HuH-7.5 (cell line): ENCODE results near the gene DOK5.

Source experiments
- DNase-seq: peaks from one replicate; pipeline ENCODE4 v3.0.0; 2011; ENCODE audit warnings: low spot score

Gene DOK5

DNA sequence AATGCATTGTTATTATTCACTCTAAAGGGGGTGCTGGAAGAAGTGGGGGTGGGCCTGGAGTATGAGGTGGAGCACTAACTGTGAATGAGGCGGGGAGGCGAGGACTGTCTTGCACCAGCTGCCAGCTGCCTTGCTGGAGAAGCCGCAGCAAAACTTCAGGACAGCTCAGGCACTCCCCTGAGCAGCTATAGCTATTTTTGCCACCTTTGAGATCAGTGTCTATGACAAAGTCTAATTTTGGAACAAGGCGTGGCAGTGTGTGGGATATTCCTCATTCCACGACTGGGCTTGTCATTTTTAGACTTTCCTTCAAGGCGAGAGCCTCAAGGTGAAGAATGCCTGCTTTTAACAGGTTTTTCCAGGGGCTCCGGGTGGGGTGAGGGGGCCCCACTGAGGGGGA is 143.8 kb downstream of the DOK5 start:
- no peak for DNase-seq

- no peak for DNase-seq
Measured at GRCh38 chr20:54619682-54620081, 144.3 kb downstream of the DOK5 start.

- no peak for DNase-seq
Measured at GRCh38 chr20:54620611-54621010, 145.2 kb downstream of the DOK5 start.

- no peak for DNase-seq
Measured at GRCh38 chr20:54622333-54623295, 147.2 kb downstream of the DOK5 start.

DNA sequence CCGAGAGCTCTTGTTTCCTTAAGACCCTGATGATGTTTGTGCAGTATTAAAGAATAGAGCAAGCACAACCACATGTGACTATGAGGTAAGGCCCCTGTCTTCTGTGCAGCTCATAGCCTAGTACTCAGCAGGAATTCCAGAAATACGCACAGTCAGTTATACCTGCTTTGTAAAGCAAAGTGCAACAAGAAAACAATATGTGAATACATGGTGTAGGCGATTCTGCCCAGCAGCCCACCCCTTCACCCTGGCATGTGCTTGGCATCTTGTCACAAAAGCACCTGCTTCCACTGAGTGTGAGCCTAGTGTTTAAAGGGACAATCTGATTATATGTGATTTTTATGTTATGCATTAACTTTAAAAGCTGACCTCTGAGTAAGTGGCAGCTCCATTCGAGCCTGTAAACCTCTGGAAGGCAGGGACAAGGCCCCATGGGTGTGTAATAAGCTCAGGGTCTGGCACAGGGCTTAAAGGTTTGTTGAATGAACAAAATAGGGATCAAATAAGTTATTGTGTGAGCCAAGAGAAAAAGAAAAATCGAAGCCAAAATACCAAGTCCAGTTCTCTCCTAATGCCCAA is 148.7 kb downstream of the DOK5 start:
- no peak for DNase-seq

DNA sequence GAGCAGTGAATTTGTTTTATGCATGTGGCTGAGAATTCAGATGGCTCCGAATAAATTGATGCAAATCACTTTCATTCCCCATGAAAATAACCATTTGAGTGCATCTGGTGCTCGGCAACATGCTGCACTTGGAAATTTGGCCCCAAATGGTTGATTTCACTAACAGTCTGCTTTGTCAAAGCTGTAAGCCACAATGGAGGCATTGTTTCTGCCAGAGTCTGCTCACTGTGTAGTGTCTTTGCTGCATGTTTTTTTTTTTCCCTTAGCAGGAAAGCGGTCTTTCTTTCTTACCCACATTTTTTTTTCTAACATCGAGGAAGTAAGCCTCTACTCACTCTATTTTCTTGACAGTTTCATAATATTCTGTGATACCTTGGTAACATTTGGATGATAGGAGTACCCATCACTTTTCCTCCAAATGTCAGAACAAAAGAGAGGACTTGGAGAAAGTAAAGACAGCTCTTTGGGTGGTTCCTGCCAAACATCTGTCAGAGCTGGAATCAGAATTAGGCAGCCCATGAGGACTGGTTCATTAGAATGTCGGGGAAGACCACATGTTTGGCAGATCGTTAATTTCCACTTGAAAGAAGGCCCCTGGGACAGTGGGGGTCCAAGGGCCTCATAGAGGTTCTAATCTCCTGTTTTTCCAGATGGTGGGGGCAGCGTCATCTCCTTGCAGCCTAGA is 149.5 kb downstream of the DOK5 start:
- no peak for DNase-seq

DNA sequence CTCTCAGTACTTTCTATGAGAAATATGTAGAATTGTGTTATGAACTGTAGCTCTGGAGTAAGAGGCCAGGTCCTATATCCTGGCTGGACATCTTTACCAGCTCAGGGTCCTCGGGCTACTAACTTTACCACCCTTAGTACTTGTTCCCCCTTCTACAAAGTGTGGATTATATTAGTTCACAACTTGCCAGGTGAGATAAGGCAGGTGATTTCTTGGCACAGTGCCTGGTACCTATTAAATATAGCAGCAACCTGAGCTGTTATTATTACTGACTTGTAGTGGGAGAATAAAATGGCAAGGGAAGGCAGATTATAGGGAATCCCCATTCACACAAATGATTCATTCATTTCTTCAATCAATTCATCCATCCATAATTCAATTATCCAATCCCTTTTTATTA is 150.1 kb downstream of the DOK5 start:
- DNase-seq: no peak

DNA sequence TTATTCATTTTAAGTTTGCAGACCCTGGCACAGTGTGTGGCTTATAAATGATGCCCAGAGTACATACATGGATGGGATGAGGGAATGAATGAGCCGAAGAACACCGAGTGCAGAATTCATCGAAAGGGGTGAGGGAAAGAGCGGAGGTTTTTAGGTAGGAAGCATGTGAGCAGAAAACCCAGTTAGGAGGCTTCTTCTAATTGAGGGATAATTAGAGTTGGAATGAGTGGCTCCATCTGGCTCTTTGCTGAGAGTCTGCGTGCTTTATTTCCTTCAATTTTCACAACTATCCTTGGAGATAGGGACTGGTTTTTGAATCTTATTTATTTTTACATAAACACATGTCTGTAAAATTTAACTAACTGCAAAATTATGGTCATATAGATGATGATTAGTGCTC is 150.7 kb downstream of the DOK5 start:
- DNase-seq: no peak

GRCh38 chr20:54629632-54630031 is 154.2 kb downstream of the DOK5 start:
- DNase-seq: no peak

DNA sequence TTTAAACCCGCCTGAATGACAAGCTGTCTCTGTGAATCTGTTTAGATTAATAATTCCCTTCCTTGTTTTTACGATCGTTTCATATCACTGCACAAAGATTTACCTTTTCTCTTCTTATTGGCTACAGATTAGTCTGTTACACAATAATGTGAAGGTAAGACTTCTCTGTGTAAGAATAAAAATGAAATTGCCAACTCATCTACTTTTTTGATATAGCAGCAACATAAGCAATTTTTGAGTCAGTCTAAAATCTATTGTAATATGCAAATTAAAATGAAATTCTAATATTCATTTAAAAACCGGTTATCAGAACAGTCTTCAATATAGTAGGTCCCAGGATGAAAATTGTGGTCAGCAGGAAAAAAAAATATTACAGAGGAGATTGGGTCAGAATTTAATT is 155.2 kb downstream of the DOK5 start:
- no peak for DNase-seq

- DNase-seq: no peak
Measured at GRCh38 chr20:54631059-54631458, 155.7 kb downstream of the DOK5 start.

DNA sequence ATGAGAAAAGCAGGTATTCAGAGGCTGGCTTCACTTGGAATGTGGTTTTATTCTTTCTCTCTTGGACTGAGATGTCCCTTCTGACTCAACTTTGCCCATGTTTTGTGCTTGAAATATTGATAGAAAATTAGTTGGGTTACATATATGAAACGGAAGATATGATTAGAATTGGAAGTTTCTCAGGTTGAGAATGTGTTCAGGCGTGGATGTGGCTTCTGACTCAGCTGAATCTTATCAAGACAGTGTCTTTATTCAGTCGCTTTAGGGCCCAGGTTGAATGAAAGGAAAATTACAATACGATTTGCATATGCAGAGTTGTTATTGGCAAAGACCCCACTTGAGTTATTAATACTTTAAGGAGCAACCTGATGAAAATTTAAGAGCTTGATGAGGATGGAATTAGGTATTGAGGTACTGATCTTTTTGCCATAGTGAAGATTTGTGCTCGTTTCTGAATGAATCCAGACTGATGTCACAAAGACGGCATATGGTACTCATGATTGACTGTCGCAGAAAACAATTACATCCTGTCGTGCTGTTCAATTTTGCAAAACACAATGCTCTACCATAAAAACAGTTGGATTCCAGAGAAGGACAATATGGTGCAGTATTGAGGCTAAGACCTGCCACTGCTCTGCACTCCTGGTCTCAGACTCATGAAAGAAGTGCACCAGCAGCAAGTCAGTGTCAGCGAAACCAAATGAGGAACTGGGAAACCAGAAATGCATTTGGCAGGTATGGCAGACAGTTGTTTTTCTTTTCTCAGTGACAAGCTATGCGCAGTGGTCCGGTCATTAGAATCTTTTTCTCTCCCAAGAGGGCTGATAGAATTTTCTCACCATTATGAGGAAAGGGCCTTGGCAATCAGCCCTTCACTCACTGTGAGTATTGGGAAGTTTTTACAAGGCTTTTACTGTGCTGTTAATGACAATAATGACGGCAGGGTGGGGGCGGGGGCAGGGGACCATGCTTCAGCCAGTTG is 158.3 kb downstream of the DOK5 start:
- DNase-seq: no peak

DNA sequence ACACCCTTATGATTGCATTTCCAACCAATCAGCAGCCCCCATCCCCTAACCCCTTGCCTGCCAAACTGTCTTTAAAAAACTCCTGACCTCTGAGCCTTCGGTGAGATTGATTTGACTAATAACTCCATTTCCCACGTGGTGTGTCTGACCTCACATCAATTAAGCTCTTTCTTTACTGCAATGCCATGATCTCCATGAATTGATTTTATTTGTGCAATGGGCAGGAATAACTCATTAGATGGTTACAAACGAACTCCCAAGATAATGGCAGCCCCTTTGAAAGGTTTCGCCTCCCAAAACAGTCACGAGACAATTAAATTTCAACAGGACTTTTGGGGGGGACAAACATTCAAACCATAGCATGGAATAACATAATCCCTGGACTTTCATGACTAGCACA is 161.2 kb downstream of the DOK5 start:
- no peak for DNase-seq

GRCh38 chr20:54639941-54640340 is 164.5 kb downstream of the DOK5 start:
- no peak for DNase-seq

DNA sequence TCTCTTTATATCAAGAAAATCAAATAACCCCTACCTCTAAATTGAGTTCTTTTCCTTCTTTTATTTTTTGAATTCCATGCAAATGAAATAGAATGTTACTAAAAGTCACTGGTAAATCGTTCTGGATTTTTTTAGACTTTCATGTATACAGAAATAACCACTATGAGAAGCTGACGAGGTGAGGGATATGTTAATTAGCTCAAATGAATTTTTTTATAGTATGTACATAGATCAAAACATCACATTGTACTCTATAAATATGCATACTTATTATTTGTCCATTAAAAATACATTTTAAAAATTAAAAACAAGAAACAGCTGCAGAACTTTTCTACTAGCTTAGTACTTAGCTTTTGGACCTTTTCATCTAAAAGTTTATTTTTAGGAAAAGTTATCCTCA is 165.4 kb downstream of the DOK5 start:
- DNase-seq: no peak

DNA sequence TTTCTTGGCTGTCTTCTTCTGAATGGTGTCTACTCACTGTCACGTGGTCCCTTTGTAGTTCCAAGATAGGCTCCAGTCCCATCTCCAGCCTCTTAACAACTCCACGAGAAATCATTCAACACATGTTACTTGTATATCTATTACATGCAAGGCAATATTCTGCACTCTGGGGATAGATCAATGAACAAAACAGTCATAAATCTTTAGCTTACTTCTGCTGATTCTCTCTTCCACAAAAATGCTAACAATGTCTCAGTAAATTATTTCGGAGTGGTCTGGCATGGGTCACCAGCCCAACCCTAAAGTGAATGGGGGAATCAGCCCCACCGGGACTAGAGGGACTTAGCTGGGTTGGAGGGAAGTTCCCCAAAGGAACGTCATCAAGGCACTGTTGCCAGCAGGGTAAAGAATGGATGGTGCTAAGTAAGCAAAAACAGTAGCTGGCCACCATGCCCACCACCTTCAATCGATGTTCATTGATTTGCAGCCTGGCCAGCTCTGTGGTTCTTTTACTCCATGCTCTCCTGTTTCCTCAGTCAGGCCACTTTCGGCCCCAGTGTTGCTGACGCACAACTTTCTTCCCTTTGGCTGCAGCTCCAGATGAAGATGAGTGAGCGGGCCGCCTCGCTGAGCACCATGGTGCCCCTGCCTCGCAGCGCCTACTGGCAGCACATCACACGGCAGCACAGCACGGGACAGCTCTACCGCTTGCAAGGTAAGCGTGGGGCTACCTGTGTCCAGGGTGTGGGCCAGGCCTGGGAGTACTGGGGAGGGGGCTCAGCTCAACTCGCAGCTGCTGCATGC is 167.7 kb downstream of the DOK5 start:
- DNase-seq: no peak

- DNase-seq: no peak
Measured at GRCh38 chr20:54643761-54644160, 168.4 kb downstream of the DOK5 start.

DNA sequence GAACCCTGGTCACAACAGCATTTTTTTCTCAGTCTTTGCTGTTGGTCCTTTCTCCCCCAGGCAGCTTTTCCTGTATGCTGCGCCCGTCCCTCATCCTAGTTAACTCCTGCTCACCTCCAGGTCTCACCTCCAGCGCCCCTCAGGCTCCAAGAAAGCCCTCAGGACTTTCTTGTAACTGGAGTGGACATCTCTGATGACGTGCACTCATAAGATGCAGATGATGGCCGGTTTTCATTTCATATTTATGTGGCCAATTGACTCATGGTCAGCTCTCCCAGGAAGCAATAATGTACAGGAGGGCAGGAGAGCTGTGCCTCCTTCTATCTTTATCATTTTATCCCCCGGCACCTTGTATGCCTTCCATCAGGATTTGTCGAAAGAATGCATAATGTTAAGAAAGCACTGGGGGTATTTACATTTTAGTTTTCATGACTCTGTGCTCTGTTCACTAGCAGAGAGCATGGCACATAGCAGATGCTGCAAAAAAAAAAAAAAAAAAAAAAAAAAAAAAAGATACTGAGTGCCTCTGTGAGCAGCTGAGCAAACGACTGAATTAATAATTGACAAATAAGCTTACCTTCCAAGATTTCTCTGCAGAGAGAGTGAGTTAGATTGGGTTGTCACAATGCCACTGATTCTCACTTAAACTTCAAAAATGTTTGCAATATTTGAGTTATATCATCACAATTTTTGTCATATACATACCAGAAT is 170.2 kb downstream of the DOK5 start:
- DNase-seq: no peak

DNA sequence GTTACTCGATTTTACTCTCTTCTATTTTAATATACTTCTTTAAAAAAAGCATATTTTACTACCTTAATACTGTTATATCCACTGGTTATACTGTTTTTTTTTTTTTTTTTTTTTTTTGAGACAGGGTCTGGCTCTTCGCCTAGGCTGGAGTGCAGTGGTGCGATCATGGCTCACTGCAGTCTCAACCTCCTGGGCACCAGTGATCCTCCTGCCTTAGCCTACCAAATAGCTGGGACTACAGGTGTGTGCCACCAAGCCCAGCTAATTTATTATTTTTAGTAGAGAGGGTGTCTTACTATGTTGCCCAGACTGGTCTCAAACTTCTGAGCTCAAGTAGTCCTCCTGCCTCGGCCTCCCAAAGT is 170.7 kb downstream of the DOK5 start:
- DNase-seq: no peak

- DNase-seq: peak; percentile 42
Measured at GRCh38 chr20:54648421-54649142, 173.2 kb downstream of the DOK5 start.
